SJCRH30 (cell line): ENCODE data around the gene RASAL2. TPM values are rescaled to one million over a fixed set of nuclear protein-coding genes. Genes with fewer than 3 reads are reported as not detected.

Experiments
- DNase-seq, 2 experiments: peaks; one replicate each; pipeline ENCODE4 v3.0.0-alpha.2; 2015 to 2020
- H3K27ac ChIP-seq: fragments of 250-450 bp; sonication (Bioruptor Pico); 2 replicates; pipeline ENCODE4 v1.5.1; 2020; ENCODE audit warnings: mild to moderate bottlenecking, moderate library complexity
- H3K27me3 ChIP-seq: fragments of 250-450 bp; sonication (Bioruptor Pico); 2 replicates; pipeline ENCODE4 v1.5.1; 2020; ENCODE audit warnings: mild to moderate bottlenecking, moderate library complexity
- H3K36me3 ChIP-seq: fragments of 250-450 bp; sonication (Bioruptor Pico); 2 replicates; pipeline ENCODE4 v1.5.1; 2020; ENCODE audit warnings: mild to moderate bottlenecking, moderate library complexity
- H3K4me1 ChIP-seq: fragments of 250-450 bp; sonication (Bioruptor Pico); 2 replicates; pipeline ENCODE4 v1.5.1; 2020; ENCODE audit warnings: mild to moderate bottlenecking, moderate library complexity
- H3K4me3 ChIP-seq: fragments of 250-450 bp; sonication (Bioruptor Pico); 2 replicates; pipeline ENCODE4 v1.5.1; 2020; ENCODE audit warnings: mild to moderate bottlenecking, moderate library complexity
- H3K9me3 ChIP-seq: fragments of 250-450 bp; sonication (Bioruptor Pico); replicated peaks from 2 replicates; pipeline ENCODE4 v1.5.1; 2020; ENCODE audit warnings: mild to moderate bottlenecking, moderate library complexity
- total RNA-seq: library from RNA; depleted of rRNA; stranded (reverse); fragments of >200 nt; shearing (Covaris generic); gene quantifications from 2 replicates; pipeline ENCODE4 v1.2.3, GENCODE V29; 2014

RASAL2 gene
- total RNA-seq, 1 experiment from 2014 or later, result 8.1 TPM

DNA sequence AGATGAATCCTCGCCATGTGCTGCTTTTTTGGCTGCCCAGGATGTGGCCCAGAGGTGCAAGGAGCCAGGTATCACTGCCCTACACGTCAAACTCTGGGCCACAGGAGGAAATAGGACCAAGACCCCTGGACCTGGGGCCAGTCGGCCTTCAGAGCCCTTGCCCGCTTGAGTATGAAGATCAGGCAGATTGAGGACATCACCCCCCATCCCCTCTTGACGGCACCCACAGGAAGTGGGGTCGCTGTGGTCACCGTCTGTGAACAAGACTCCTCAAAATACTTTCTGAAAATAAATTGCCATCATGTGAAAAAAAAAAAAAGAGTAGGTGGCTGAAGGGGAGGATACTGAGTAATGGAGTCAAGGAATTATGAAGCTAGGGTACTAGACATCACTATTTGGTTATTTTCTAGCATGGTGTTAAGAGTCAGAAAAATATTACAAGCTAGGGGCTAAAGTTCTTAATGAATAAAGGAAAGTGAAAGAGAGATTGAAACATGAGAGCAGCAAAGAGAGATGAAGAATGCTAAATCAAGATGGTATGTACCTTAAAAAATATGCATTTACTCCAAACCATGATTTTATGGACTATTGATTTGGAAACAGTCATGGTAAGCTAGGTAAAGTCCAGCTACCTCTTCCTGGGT lies 318.0 kb downstream of the RASAL2 start:
- H3K27me3 ChIP-seq, result no peaks in the 10 kb centered on the region
- no peak for DNase-seq
- H3K4me3 ChIP-seq, result no peak overlapping the region
- H3K36me3 ChIP-seq, result no peaks in the 10 kb centered on the region
- H3K9me3 ChIP-seq, result no peaks in the 10 kb centered on the region
- H3K4me1 ChIP-seq, result no peaks in the 10 kb centered on the region
- H3K27ac ChIP-seq, result no peak overlapping the region

DNA sequence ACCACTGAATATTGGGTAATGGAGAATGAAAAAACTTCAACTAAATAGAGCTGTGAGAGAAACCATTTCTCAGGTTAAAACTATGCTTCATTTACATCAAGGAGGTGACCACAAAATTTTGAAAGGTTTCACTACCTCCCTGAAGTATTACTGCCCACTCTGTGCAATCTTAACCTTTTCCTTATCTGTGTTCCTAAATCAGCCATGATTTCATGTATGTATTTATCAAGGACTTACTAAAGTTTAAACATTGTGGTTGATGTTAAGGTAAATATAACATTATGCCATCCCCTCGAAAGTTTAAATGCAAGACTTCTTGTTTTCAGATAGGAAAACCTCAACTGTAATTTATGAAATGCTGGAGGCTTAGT lies 318.5 kb downstream of the RASAL2 start:
- no peak for DNase-seq

DNA sequence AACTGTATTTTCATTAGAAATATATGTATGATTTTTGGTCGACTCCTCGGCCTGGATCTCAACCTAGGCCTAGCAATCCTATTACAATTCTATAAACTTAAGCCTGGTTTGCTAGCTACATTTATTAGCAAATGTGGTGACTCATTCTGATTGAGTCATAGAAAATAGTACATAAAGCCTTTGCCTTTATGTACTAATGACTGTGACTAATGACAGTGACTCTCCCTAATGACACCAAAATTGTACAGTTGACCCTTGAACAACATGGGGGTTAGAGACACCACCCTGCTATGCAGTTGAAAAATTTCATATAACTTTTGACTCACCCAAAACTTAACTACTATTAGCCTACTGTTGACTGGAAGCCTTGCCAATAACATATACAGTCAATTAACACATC lies 324.0 kb downstream of the RASAL2 start:
- no peak overlapping the region for H3K4me3 ChIP-seq
- H3K4me1 ChIP-seq, result peaks cover 7% of the 10 kb centered on the region
- peak overlapping the region; percentile 45 for H3K27ac ChIP-seq
- H3K36me3 ChIP-seq, result no peaks in the 10 kb centered on the region
- H3K9me3 ChIP-seq, result 0 out of 2 replicates have a peak, but pooled peaks cover 2% of the 10 kb centered on the region
- no peaks in the 10 kb centered on the region for H3K27me3 ChIP-seq
- peak in 1 of 2 experiments; percentile 20 for DNase-seq

More for the DNA sequence above, 318.5 kb downstream of the RASAL2 start:
- Histone ChIP-seq H3K9me3 (no peaks in the 10 kb centered on the region), H3K36me3 (no peaks in the 10 kb centered on the region), H3K27ac (no peak overlapping the region), H3K4me1 (no peaks in the 10 kb centered on the region), H3K27me3 (no peaks in the 10 kb centered on the region), H3K4me3 (no peak overlapping the region)

DNA sequence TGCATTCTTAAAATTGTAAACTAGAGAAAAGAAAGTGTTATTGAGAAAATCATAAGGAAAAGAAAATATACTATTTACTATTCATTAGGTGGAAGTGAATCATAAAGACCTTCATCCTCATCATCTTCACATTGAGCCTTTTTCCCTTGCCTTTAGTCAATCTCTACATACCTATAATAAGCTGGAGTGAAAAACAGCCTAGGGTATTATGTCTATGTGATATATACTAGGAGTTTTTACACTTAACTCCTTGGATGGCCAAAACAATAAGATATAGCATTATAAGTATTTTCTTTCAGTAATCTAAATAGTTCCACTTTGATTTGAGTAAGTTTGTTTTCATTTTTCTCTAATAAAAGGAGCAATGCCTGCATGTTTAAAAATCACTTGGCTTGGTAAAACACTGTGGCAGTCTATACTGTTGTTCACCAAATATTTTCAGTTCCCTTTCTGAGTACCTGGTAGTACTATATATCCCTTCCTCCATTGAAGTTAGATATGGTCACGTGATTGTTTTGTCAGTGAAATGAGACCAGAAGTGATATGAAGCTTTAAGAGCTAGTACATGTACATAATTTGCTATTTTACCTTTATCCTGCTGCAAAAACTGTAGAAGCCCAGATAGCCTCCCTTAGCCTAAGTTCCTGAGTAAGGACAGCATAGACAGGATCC lies 324.5 kb downstream of the RASAL2 start:
- peaks cover 7% of the 10 kb centered on the region for H3K4me1 ChIP-seq
- DNase-seq, result no peak
- no peaks in the 10 kb centered on the region for H3K36me3 ChIP-seq
- 0 out of 2 replicates have a peak, but pooled peaks cover 2% of the 10 kb centered on the region for H3K9me3 ChIP-seq
- no peaks in the 10 kb centered on the region for H3K27me3 ChIP-seq
- peak overlapping the region; percentile 45 for H3K27ac ChIP-seq
- H3K4me3 ChIP-seq, result no peak overlapping the region

DNA sequence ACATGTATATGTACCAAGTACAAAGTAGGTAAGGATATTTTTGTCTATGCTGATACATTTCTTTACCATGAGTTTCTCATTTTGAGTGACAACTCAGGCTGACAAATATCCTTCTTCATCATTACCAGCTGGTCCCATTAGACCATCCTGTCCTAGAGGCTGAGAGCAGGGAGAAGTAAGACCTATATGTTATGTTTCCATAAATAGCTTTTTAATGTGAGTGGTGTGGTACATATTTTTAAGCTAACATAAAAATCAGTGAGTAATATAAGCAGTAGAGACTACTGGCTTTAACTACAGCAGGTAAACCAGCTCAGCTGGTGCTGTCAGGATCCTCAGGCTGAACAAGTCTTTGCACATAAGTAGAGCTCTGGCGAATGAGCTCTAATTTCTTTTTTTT lies 340.5 kb downstream of the RASAL2 start:
- DNase-seq, result no peak
- no peaks in the 10 kb centered on the region for H3K27me3 ChIP-seq

DNA sequence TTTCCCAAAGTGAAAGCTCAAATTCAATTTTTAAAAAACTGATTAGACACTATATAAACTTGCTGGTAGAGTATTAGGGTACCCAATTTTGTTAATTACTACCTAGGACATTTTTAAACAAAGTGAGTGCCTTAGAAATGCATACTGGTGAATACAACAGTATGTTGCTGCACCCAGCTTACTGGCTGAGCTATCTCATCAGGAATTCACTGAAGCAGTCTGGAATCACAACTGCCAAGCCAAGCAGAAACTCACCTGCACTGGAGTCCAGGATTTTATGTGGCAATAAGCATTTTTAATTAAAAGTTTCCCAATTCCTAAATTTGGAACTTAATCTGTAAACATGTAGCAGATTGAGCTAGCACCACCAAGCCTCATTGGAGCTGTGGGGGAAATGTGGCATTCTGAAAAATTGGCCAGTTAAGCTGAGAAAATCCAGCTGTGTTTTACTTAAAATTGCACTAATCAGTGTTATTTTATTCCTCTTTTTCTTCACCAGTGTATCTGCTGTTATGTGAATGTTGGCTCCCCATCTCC lies 341.1 kb downstream of the RASAL2 start:
- no peaks in the 10 kb centered on the region for H3K36me3 ChIP-seq
- H3K27me3 ChIP-seq, result no peaks in the 10 kb centered on the region
- H3K27ac ChIP-seq, result no peak overlapping the region
- H3K4me1 ChIP-seq, result no peaks in the 10 kb centered on the region
- no peaks in the 10 kb centered on the region for H3K9me3 ChIP-seq
- no peak overlapping the region for H3K4me3 ChIP-seq
- DNase-seq, result no peak

More for the DNA sequence above, 340.5 kb downstream of the RASAL2 start:
- Histone ChIP-seq H3K4me1 (no peaks in the 10 kb centered on the region), H3K4me3 (no peak overlapping the region), H3K27ac (no peak overlapping the region), H3K36me3 (no peaks in the 10 kb centered on the region), H3K9me3 (no peaks in the 10 kb centered on the region)

DNA sequence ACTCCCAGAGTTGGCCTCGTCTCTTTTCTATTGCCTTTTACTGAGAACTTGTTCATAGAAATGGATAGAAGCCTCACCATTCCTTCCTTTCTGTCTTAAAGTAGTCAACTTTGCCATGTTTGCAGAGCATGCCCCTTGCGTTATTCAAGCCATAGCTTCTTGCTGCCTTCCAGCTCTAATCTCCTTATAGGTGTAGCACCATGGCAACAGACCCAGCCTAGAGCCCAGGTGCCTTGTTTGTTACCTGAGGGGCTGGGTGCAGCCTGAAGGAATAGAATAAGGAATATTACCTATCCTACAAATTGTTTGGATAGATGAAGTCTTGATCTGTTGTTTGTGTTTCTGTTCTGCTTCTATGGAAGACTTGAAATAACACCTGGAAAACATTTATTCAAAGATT lies 343.0 kb downstream of the RASAL2 start:
- H3K27ac ChIP-seq, result no peak overlapping the region
- 0 out of 2 replicates have a peak, but pooled peaks cover 2% of the 10 kb centered on the region for H3K36me3 ChIP-seq
- no peak overlapping the region for H3K4me3 ChIP-seq
- H3K4me1 ChIP-seq, result no peaks in the 10 kb centered on the region
- no peaks in the 10 kb centered on the region for H3K9me3 ChIP-seq
- no peaks in the 10 kb centered on the region for H3K27me3 ChIP-seq
- no peak for DNase-seq

DNA sequence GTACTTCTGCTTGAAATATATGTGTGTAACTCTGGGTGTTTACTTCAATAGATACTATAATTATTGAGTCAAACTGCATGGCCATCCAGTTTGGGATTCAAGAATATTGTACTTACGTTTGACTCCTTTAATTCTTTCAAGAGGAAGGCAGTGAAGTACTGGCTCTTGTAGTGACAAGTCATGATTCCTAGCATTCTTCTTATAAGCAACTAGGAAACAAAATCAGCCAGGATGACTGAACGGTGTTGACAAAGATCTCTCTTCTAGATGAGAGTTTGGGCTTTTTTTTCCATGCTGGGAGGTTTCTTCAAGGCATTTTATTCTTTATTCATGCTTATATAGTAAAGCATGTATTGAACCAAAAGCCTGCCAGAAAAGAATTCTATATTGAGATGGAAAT lies 344.5 kb downstream of the RASAL2 start:
- H3K4me1 ChIP-seq, result no peaks in the 10 kb centered on the region
- H3K4me3 ChIP-seq, result no peak overlapping the region
- H3K36me3 ChIP-seq, result 0 out of 2 replicates have a peak, but pooled peaks cover 2% of the 10 kb centered on the region
- no peak overlapping the region for H3K27ac ChIP-seq
- H3K27me3 ChIP-seq, result no peaks in the 10 kb centered on the region
- DNase-seq, result no peak
- H3K9me3 ChIP-seq, result no peaks in the 10 kb centered on the region

DNA sequence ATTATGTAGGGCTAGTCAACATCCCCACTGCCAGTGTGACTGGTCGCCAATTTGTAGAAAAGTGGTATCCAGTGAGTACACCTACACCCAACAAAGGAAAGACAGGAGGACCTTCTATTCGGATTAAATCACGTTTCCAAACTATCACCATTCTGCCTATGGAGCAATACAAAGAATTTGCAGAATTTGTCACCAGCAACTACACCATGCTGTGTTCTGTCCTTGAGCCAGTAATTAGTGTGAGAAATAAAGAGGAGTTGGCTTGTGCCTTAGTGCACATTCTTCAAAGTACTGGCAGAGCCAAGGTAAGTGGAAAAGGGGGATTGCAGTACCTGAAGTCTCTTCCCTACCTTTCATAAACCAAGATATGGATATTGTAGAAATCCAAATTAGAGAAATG lies 349.0 kb downstream of the RASAL2 start:
- no peak for DNase-seq
- Histone ChIP-seq H3K27me3 (no peaks in the 10 kb centered on the region), H3K36me3 (0 out of 2 replicates have a peak, but pooled peaks cover 2% of the 10 kb centered on the region), H3K27ac (no peak overlapping the region), H3K9me3 (no peaks in the 10 kb centered on the region), H3K4me3 (no peak overlapping the region), H3K4me1 (no peaks in the 10 kb centered on the region)

DNA sequence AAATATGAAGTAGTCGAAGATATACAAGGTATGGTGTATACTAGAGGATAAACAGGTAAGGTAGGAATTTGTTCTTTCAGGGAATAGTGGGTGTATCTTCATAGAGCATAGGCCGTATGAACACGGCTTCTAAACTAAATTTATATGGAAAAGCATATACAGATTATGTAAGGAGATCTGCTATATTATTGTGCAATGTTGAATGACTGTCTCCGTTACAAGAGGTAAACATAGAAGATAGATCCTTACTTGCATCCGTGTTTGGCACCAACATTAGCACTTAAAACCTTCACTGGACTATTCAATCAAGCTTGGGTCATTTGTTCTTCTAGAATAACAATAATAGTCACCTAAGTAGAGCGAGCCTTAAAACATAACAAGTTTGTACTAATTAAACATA lies 357.0 kb downstream of the RASAL2 start:
- peaks cover 7% of the 10 kb centered on the region; the same call in 1 of the 2 replicates for H3K4me1 ChIP-seq
- H3K36me3 ChIP-seq, result no peaks in the 10 kb centered on the region
- H3K9me3 ChIP-seq, result no peaks in the 10 kb centered on the region
- H3K27ac ChIP-seq, result no peak overlapping the region
- H3K27me3 ChIP-seq, result no peaks in the 10 kb centered on the region
- DNase-seq, result no peak
- H3K4me3 ChIP-seq, result no peak overlapping the region

DNA sequence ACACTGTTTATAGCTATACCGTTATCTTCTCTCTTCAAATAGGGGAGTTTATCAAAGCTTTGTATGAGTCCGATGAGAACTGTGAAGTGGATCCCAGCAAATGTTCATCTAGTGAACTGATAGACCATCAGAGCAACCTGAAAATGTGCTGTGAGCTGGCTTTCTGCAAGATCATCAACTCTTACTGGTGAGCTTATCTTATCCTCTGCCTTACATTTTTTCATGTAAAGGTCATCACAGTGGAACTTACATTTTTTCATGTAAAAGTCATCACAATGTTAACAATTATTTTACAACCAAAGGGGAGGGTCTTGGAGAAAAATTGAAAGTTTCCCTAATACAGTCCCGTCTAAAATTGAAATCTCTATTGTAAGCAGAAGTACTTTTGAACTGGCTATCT lies 357.6 kb downstream of the RASAL2 start:
- no peaks in the 10 kb centered on the region for H3K36me3 ChIP-seq
- H3K27ac ChIP-seq, result no peak overlapping the region
- DNase-seq, result no peak
- no peaks in the 10 kb centered on the region for H3K9me3 ChIP-seq
- H3K27me3 ChIP-seq, result no peaks in the 10 kb centered on the region
- peaks cover 7% of the 10 kb centered on the region; the same call in 1 of the 2 replicates for H3K4me1 ChIP-seq
- H3K4me3 ChIP-seq, result no peak overlapping the region

DNA sequence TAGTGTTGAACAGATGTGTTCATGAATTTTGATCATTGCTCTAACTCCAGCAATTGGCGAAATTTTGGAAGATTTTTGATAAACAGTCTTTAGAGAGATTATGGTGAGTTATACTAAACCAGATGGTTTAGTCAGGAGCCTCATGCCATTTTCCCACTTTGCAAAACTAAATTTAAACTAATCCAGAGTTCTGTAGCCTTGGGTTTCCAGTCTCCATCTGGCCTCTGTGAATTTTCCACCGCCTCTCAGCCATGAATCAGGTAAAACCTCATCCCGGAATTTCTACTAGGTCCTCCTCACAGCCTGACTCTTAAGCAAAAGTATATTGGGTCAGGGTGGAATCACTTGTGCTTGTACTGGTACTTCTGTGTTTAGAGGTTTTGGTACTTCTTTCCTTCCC lies 358.1 kb downstream of the RASAL2 start:
- peaks cover 7% of the 10 kb centered on the region; the same call in 1 of the 2 replicates for H3K4me1 ChIP-seq
- no peaks in the 10 kb centered on the region for H3K27me3 ChIP-seq
- no peak for DNase-seq
- no peaks in the 10 kb centered on the region for H3K36me3 ChIP-seq
- no peak overlapping the region for H3K27ac ChIP-seq
- no peaks in the 10 kb centered on the region for H3K9me3 ChIP-seq
- H3K4me3 ChIP-seq, result no peak overlapping the region

DNA sequence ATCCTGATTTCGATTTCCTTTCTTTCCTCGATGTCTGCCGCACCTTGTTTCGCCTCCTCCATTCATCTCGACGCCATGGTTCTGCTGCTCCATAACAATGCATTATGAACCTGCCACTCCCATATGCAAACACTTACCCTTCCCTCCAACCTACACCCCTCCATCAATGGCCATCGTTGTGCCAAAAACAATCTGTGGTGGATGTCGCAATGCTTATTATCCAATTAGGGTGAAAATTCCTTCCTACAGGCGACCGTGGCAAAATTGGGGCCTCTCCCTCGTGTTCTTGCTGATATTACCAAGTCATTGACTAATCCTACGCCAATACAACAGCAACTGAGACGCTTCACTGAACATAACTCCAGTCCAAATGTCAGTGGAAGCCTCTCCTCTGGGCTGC lies 362.6 kb downstream of the RASAL2 start:
- H3K27ac ChIP-seq, result no peak overlapping the region
- H3K4me3 ChIP-seq, result no peak overlapping the region
- peaks cover 4% of the 10 kb centered on the region; the same call in 1 of the 2 replicates for H3K4me1 ChIP-seq
- no peaks in the 10 kb centered on the region for H3K36me3 ChIP-seq
- no peaks in the 10 kb centered on the region for H3K27me3 ChIP-seq
- no peak for DNase-seq
- no peaks in the 10 kb centered on the region for H3K9me3 ChIP-seq

DNA sequence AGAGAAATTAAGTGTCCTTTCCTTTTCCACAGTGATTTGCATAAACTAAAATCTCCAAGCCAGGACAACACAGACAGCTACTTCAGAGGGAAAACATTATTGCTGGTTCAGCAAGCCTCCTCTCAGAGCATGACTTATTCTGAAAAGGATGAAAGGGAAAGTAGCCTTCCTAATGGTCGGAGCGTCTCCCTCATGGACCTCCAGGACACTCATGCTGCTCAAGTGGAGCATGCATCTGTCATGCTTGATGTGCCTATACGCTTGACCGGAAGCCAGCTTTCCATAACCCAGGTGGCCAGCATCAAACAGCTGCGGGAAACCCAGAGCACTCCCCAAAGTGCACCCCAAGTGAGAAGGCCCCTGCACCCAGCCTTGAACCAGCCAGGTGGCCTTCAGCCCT lies 363.7 kb downstream of the RASAL2 start:
- Histone ChIP-seq H3K4me1 (no peaks in the 10 kb centered on the region), H3K4me3 (no peak overlapping the region), H3K9me3 (no peaks in the 10 kb centered on the region), H3K27ac (no peak overlapping the region), H3K36me3 (no peaks in the 10 kb centered on the region), H3K27me3 (no peaks in the 10 kb centered on the region)
- no peak for DNase-seq

DNA sequence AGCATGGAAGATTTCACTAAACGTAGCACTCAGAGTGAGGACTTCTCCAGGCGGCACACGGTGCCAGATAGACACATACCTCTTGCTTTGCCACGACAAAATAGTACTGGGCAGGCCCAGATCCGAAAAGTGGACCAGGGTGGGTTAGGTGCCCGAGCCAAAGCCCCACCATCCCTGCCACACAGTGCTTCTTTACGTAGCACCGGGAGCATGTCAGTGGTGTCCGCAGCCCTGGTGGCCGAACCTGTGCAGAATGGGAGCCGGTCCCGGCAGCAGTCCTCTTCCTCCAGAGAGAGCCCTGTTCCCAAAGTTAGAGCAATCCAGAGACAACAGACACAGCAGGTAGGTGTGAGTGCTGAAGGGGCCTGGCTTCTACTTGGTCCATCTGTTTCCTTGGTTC lies 364.3 kb downstream of the RASAL2 start:
- no peaks in the 10 kb centered on the region for H3K36me3 ChIP-seq
- H3K9me3 ChIP-seq, result no peaks in the 10 kb centered on the region
- DNase-seq, result no peak
- no peaks in the 10 kb centered on the region for H3K4me1 ChIP-seq
- no peaks in the 10 kb centered on the region for H3K27me3 ChIP-seq
- no peak overlapping the region for H3K4me3 ChIP-seq
- no peak overlapping the region for H3K27ac ChIP-seq
